HCT116 (cell line): ENCODE results near the gene PTN. TPM values are rescaled to one million over a fixed set of nuclear protein-coding genes. Genes with fewer than 3 reads are reported as not detected.

Experiments
- ATAC-seq: fragments of 200-7000 bp; cut with Tn5 transposase; 2 replicates; pipeline ENCODE4 v1.9.1; 2020; ENCODE audit warnings: mild to moderate bottlenecking, moderate library complexity
- BruUV-seq: library from RNA; stranded (reverse); fragments of 400-500 nt; replicated peaks from 2 replicates; lab custom pipeline; 2021; lab: Mats Ljungman, UMichigan
- CTCF ChIA-PET: fragments of 300-600 bp; sonication (Branson Sonifier 250); formaldehyde crosslinking; loops from one replicate; lab custom pipeline; 2021; ENCODE audit warnings: antibody characterized with exemption; lab: Charles Lee
- POLR2A ChIA-PET: fragments of 300-600, 350-600 bp; sonication (Branson Sonifier 250); formaldehyde crosslinking; loops from one replicate; lab custom pipeline; 2021; ENCODE audit warnings: antibody characterized with exemption; lab: Charles Lee
- RAD21 ChIA-PET, 2 experiments: fragments of 300-600 bp; sonication (Branson Sonifier 250); formaldehyde crosslinking; loops; one replicate each; lab custom pipeline; 2023; ENCODE audit warnings: low total read pairs in 2 of 2; ENCODE audit not compliant: uncharacterized antibody in 2 of 2, unreplicated experiment in 2 of 2, low non-redundant PET in 1 of 2; lab: Charles Lee
- DNase-seq: peaks from one replicate; pipeline ENCODE4 v3.0.0-alpha.2; 2010; ENCODE audit warnings: low read depth, low spot score
- H2AFZ ChIP-seq: fragments of 200-600 bp; shearing (Covaris generic), sonication (generic); 2 replicates; pipeline ENCODE4 v1.6.1; 2017; ENCODE audit warnings: low read depth, mixed run types, mixed read lengths, antibody characterized with exemption, low read length; ENCODE audit not compliant: poor library complexity, severe bottlenecking
- H3K27ac ChIP-seq: 2 replicates; pipeline ENCODE4 v1.5.1; 2012; ENCODE audit warnings: low read depth, low read length
- H3K27me3 ChIP-seq: fragments of 200-600 bp; sonication (generic); 2 replicates; pipeline ENCODE4 v1.6.1; 2016; ENCODE audit warnings: mixed run types, low read length, mixed read lengths; ENCODE audit not compliant: insufficient read depth
- H3K36me3 ChIP-seq, 2 experiments: fragments of 200-500 bp in 1 of 2; fragments of 200-600 bp in 1 of 2; sonication (Bioruptor generic) in 1 of 2; sonication (generic) in 1 of 2; 2 replicates each; pipeline versions ENCODE4 v1.5.1 to v1.6.1; 2014 to 2016; ENCODE audit warnings: low read length in 2 of 2, inconsistent platforms in 1 of 2, mixed read lengths in 1 of 2, mixed run types in 1 of 2; ENCODE audit not compliant: insufficient read depth in 2 of 2, control insufficient read depth in 1 of 2
- H3K4me1 ChIP-seq, 2 experiments: fragments of 200-600 bp in 1 of 2; sonication (generic) in 1 of 2; 2 replicates each; pipeline versions ENCODE4 v1.5.1 to v1.6.1; 2012 to 2017; ENCODE audit warnings: low read length in 2 of 2, inconsistent platforms in 1 of 2, mild to moderate bottlenecking in 1 of 2, mixed read lengths in 1 of 2, mixed run types in 1 of 2, moderate library complexity in 1 of 2; ENCODE audit not compliant: insufficient read depth in 2 of 2, control insufficient read depth in 1 of 2
- H3K4me2 ChIP-seq: fragments of 200-600 bp; sonication (generic); 2 replicates; pipeline ENCODE4 v1.6.1; 2017; ENCODE audit warnings: mixed run types, low read length, mixed read lengths
- H3K4me3 ChIP-seq, 2 experiments: fragments of 200-600 bp in 1 of 2; sonication (generic) in 1 of 2; replicated peaks in 1 of 2; 2 replicates each; pipeline ENCODE4 v1.5.1; 2011 to 2016; ENCODE audit warnings: low read length in 2 of 2, control low read depth in 1 of 2, low read depth in 1 of 2, mild to moderate bottlenecking in 1 of 2, mixed read lengths in 1 of 2, mixed run types in 1 of 2
- H3K79me2 ChIP-seq: fragments of 200-600 bp; sonication (generic); 2 replicates; pipeline ENCODE4 v1.6.1; 2017; ENCODE audit warnings: mild to moderate bottlenecking, mixed run types, low read length, moderate library complexity, mixed read lengths; ENCODE audit not compliant: insufficient read depth
- H3K9ac ChIP-seq: fragments of 200-600 bp; sonication (generic); 2 replicates; pipeline ENCODE4 v1.6.1; 2016; ENCODE audit warnings: low read length, mixed read lengths
- H3K9me2 ChIP-seq: fragments of 200-600 bp; sonication (generic), shearing (Covaris generic); 2 replicates; pipeline ENCODE4 v1.6.1; 2017; ENCODE audit warnings: mixed run types, mild to moderate bottlenecking, moderate library complexity; ENCODE audit not compliant: insufficient read depth
- H3K9me3 ChIP-seq, 2 experiments: fragments of 200-500 bp in 1 of 2; fragments of 200-600 bp in 1 of 2; sonication (Bioruptor generic) in 1 of 2; sonication (generic) in 1 of 2; 2 replicates each; pipeline ENCODE4 v1.6.1; 2014 to 2017; ENCODE audit warnings: low read length in 2 of 2, mixed read lengths in 2 of 2, inconsistent platforms in 1 of 2, low read depth in 1 of 2, mild to moderate bottlenecking in 1 of 2, mixed run types in 1 of 2, moderate library complexity in 1 of 2; ENCODE audit not compliant: control insufficient read depth in 1 of 2, insufficient read depth in 1 of 2
- H4K20me1 ChIP-seq: fragments of 200-600 bp; sonication (generic), shearing (Covaris generic); 2 replicates; pipeline ENCODE4 v1.6.1; 2017; ENCODE audit warnings: mixed run types, mild to moderate bottlenecking, moderate library complexity; ENCODE audit not compliant: insufficient read depth
- CTCF ChIP-seq, 3 experiments: fragments of 200-600 bp in 1 of 3; sonication (generic) in 1 of 3; IDR thresholded peaks in 2 of 3; conservative IDR thresholded peaks in 1 of 3; 2 replicates each; pipeline ENCODE4 v1.5.1; 2012 to 2017; ENCODE audit warnings: low read depth in 2 of 3, low read length in 2 of 3, antibody characterized with exemption in 1 of 3, borderline replicate concordance in 1 of 3, control low read depth in 1 of 3, mild to moderate bottlenecking in 1 of 3, mixed read lengths in 1 of 3, mixed run types in 1 of 3, moderate library complexity in 1 of 3; ENCODE audit not compliant: insufficient read depth in 1 of 3
- EGR1 ChIP-seq: IDR thresholded peaks from 2 replicates; pipeline ENCODE4 v1.6.1; 2012; ENCODE audit warnings: low read depth
- FOSL1 ChIP-seq: IDR thresholded peaks from 2 replicates; pipeline ENCODE4 v1.6.1; 2012; ENCODE audit warnings: low read depth
- JUND ChIP-seq: IDR thresholded peaks from 2 replicates; pipeline ENCODE4 v1.6.1; 2012
- MAX ChIP-seq: IDR thresholded peaks from 2 replicates; pipeline ENCODE4 v1.6.1; 2012
- RAD21 ChIP-seq: IDR thresholded peaks from 2 replicates; pipeline ENCODE4 v1.6.1; 2012; ENCODE audit warnings: low read depth, mild to moderate bottlenecking
- ZBTB33 ChIP-seq: IDR thresholded peaks from 2 replicates; pipeline ENCODE4 v1.6.1; 2011; ENCODE audit warnings: mild to moderate bottlenecking, low read length, moderate library complexity; ENCODE audit not compliant: insufficient replicate concordance; ENCODE audit errors: extremely low read depth
- intact Hi-C: fragments of 100-400 bp; cut with micrococcal nuclease; formaldehyde crosslinking; loops from 2 replicates; pipeline ENCODE4 v1.10.0; 2022
- total RNA-seq: library from RNA; stranded (reverse); gene quantifications from one replicate; pipeline ENCODE4 v1.2.1, GENCODE V29; 2021; ENCODE audit not compliant: unreplicated experiment

Gene PTN
- total RNA-seq, 1 experiment from 2014 or later = not detected

DNA sequence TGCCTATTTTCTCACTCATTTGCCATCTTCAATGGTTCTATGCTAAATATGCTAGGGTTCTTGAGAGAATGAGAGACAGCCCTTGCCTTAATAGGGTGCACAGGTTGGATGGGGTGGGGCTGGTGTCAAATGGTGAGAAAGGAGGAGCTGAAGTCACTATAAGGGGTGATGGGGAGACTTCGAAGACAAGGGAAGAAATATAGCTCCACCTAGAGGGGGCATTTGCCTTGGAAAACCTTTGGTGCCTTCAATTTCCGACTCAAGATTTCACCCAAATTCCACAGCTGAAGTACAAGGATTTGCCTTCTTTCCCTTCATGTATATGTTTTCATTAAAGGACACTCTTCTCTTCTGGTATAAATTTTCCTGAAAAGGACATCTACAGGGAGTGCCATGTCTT, 5.6 kb downstream of the PTN start:
- DNase-seq (no peak), ATAC-seq (no peak)
- no peak overlapping the region for H3K27ac ChIP-seq
- H3K9me3 ChIP-seq = peaks cover 0 to 23% of the 10 kb centered on the region in 2 experiments; a peak in 2 of 4 replicates
- H4K20me1 ChIP-seq = no peaks in the 10 kb centered on the region
- TF ChIP-seq JUND (no peak), EGR1 (no peak), MAX (no peak), ZBTB33 (no peak), RAD21 (no peak), FOSL1 (no peak), CTCF (IDR thresholded peaks at IDR 0.05 in 2 of 3, conservative IDR thresholded peaks at IDR 0.05 in 1 of 3; ENCODE audit: borderline replicate concordance in 1 of 3, insufficient read depth in 1 of 3, low read depth in 2 of 3, low read length in 2 of 3) (no peak)
- no peaks in the 10 kb centered on the region for H3K36me3 ChIP-seq
- no peaks in the 10 kb centered on the region for H3K27me3 ChIP-seq
- no peak overlapping the region for H3K4me3 ChIP-seq
- no peaks in the 10 kb centered on the region for H3K4me1 ChIP-seq
- CTCF ChIA-PET = interaction anchor here (1.0 to 1.2 kb wide), 2 partner anchors 50 to 169 kb away, joined by 3 read pairs; no protein-coding TSS in a partner anchor
- no peak overlapping the region for H3K9ac ChIP-seq
- POLR2A ChIA-PET = no interaction called here
- no peak overlapping the region for H3K4me2 ChIP-seq
- no peaks in the 10 kb centered on the region for H3K9me2 ChIP-seq
- intact Hi-C loops = no loop called here
- no peak overlapping the region for H2AFZ ChIP-seq
- BruUV-seq = no TSS peak
- RAD21 ChIA-PET = no interaction called here
- no peaks in the 10 kb centered on the region for H3K79me2 ChIP-seq
